HG03060 (cell line): Measurements from ENCODE around the gene FRMD5.
A peak's percentile ranks its signal among the peaks of the same experiment; 100 is the strongest.
"Not testable (repeated sequence)": the region's sequence is repeated elsewhere in the genome, so short reads cannot be mapped to it uniquely, and the experiment has no call there.

ENCODE experiments used
- ATAC-seq: cut with Tn5 transposase; IDR thresholded peaks from one replicate; pipeline ENCODE4 v1.9.1; 2021; ENCODE audit warnings: low read depth, moderate number of reproducible peaks; ENCODE audit not compliant: unreplicated experiment

The FRMD5 gene

GRCh38 chr15:44195151-44195740 is at the start of gene FRMD5:
Gene FRMD5 (minus strand): TSS chr15:44195271.
- peak; percentile 94 for ATAC-seq

- ATAC-seq: no peak
Observed at GRCh38 chr15:44243829-44244228, 48.8 kb upstream of the FRMD5 start.

- no peak for ATAC-seq
Observed at GRCh38 chr15:44243141-44243540, 48.1 kb upstream of the FRMD5 start.

GRCh38 chr15:44231842-44232241 is 36.8 kb upstream of the FRMD5 start:
- ATAC-seq: no peak

GRCh38 chr15:44229301-44229700 is 34.2 kb upstream of the FRMD5 start:
- ATAC-seq: not testable (repeated sequence)

- ATAC-seq: no peak
Observed at GRCh38 chr15:44227584-44227983, 32.5 kb upstream of the FRMD5 start.

- not testable (repeated sequence) for ATAC-seq
Observed at GRCh38 chr15:44227001-44227400, 31.9 kb upstream of the FRMD5 start.

GRCh38 chr15:44222478-44222877 is 27.4 kb upstream of the FRMD5 start:
- ATAC-seq: no peak

GRCh38 chr15:44219073-44219472 is 24.0 kb upstream of the FRMD5 start:
- no peak for ATAC-seq

GRCh38 chr15:44216958-44217357 is 21.9 kb upstream of the FRMD5 start:
- ATAC-seq: no peak

- ATAC-seq: no peak
Observed at GRCh38 chr15:44215594-44215993, 20.5 kb upstream of the FRMD5 start.

GRCh38 chr15:44208956-44209355 is 13.9 kb upstream of the FRMD5 start:
- ATAC-seq: no peak

GRCh38 chr15:44207643-44208042 is 12.6 kb upstream of the FRMD5 start:
- no peak for ATAC-seq

- no peak for ATAC-seq
Observed at GRCh38 chr15:44199393-44199792, 4.3 kb upstream of the FRMD5 start.

- ATAC-seq: peak; percentile 24
Observed at GRCh38 chr15:44194323-44195150, 534 bp downstream of the FRMD5 start.

GRCh38 chr15:44193651-44194322 is 1.3 kb downstream of the FRMD5 start:
- ATAC-seq: no peak

- ATAC-seq: no peak
Observed at GRCh38 chr15:44188795-44189194, 6.3 kb downstream of the FRMD5 start.

GRCh38 chr15:44186705-44187104 is 8.4 kb downstream of the FRMD5 start:
- ATAC-seq: no peak

GRCh38 chr15:44183363-44183762 is 11.7 kb downstream of the FRMD5 start:
- no peak for ATAC-seq

GRCh38 chr15:44181410-44181809 is 13.7 kb downstream of the FRMD5 start:
- ATAC-seq: no peak

GRCh38 chr15:44177139-44177538 is 17.9 kb downstream of the FRMD5 start:
- ATAC-seq: no peak

GRCh38 chr15:44173813-44174212 is 21.3 kb downstream of the FRMD5 start:
- no peak for ATAC-seq
